ENCODE results near the gene DAGLA.

DNA sequence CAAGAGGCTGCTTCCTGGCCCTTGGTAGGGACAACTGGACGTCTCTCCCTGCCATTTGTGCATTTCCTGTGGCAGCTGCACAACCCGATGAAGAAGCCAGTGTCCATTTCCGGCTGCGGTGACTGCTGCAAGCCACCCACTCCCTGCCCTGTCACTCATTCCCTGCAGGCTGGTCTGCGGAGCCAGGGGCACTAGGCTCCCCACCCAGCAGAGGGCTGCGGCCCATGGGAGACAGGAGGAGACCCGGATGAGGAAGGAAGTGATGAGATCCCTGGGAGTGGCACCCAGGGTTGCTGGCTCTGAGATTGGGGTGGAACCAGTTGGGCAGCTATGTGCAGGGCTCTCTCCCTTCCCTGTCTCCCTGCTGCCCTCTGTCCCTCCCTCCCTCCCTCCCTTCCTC lies 62.2 kb downstream of the DAGLA start:
- TF ChIP-seq, protein P1, sequence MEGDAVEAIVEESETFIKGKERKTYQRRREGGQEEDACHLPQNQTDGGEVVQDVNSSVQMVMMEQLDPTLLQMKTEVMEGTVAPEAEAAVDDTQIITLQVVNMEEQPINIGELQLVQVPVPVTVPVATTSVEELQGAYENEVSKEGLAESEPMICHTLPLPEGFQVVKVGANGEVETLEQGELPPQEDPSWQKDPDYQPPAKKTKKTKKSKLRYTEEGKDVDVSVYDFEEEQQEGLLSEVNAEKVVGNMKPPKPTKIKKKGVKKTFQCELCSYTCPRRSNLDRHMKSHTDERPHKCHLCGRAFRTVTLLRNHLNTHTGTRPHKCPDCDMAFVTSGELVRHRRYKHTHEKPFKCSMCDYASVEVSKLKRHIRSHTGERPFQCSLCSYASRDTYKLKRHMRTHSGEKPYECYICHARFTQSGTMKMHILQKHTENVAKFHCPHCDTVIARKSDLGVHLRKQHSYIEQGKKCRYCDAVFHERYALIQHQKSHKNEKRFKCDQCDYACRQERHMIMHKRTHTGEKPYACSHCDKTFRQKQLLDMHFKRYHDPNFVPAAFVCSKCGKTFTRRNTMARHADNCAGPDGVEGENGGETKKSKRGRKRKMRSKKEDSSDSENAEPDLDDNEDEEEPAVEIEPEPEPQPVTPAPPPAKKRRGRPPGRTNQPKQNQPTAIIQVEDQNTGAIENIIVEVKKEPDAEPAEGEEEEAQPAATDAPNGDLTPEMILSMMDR (IDR thresholded peaks at IDR 0.05): no peak
- TF ChIP-seq POLR2A (IDR thresholded peaks at IDR 0.05): no peak
